Endodermal cell (in vitro differentiated cells): Measurements from ENCODE around the gene OR14I1. TPM values are rescaled to one million over a fixed set of nuclear protein-coding genes. Genes with fewer than 3 reads are reported as not detected.

ENCODE experiments used
- DNase-seq: peaks from one replicate; pipeline ENCODE4 v3.0.0-alpha.2; 2017
- H3K27ac ChIP-seq: 2 replicates; pipeline ENCODE4 v1.5.1; 2013; ENCODE audit warnings: mild to moderate bottlenecking, low read depth, low read length, moderate library complexity
- H3K27me3 ChIP-seq: 2 replicates; pipeline ENCODE4 v1.6.1; 2013; ENCODE audit warnings: mild to moderate bottlenecking, low read length, moderate library complexity; ENCODE audit not compliant: insufficient read depth, control insufficient read depth, poor library complexity, severe bottlenecking
- H3K36me3 ChIP-seq: 2 replicates; pipeline ENCODE4 v1.7.0; 2013; ENCODE audit warnings: mild to moderate bottlenecking, low read length, moderate library complexity; ENCODE audit not compliant: control insufficient read depth, insufficient read depth
- H3K4me1 ChIP-seq: one replicate; pipeline ENCODE4 v1.7.0; 2013; ENCODE audit warnings: low read length; ENCODE audit not compliant: control insufficient read depth, insufficient read depth
- H3K4me3 ChIP-seq: 2 replicates; pipeline ENCODE4 v1.5.1; 2013; ENCODE audit warnings: mild to moderate bottlenecking, low read length, moderate library complexity
- H3K9ac ChIP-seq: 2 replicates; pipeline ENCODE4 v1.6.1; 2013; ENCODE audit warnings: mild to moderate bottlenecking, low read length, moderate library complexity; ENCODE audit not compliant: poor library complexity, severe bottlenecking; ENCODE audit errors: extremely low read depth
- H3K9me3 ChIP-seq: 2 replicates; pipeline ENCODE4 v1.6.1; 2013; ENCODE audit warnings: mild to moderate bottlenecking, low read length, moderate library complexity; ENCODE audit not compliant: control insufficient read depth
- H3K27ac Mint-ChIP-seq: 2 replicates; pipeline ENCODE4 v1.8.0; 2020; ENCODE audit warnings: mixed read lengths
- H3K27me3 Mint-ChIP-seq: 2 replicates; pipeline ENCODE4 v1.8.0; 2021; ENCODE audit warnings: mild to moderate bottlenecking, mixed read lengths; ENCODE audit not compliant: insufficient read depth
- H3K36me3 Mint-ChIP-seq: 2 replicates; pipeline ENCODE4 v1.8.0; 2020; ENCODE audit warnings: low read depth, mixed read lengths
- H3K4me1 Mint-ChIP-seq: 2 replicates; pipeline ENCODE4 v1.8.0; 2020; ENCODE audit warnings: mixed read lengths
- H3K4me3 Mint-ChIP-seq: 2 replicates; pipeline ENCODE4 v1.8.0; 2020; ENCODE audit warnings: mild to moderate bottlenecking, moderate library complexity, mixed read lengths
- H3K9me3 Mint-ChIP-seq: 2 replicates; pipeline ENCODE4 v1.8.0; 2020; ENCODE audit warnings: mild to moderate bottlenecking, mixed read lengths
- CTCF ChIP-seq: fragments of 200-600 bp; sonication (generic); conservative IDR thresholded peaks from 2 replicates; pipeline ENCODE4 v1.5.0; 2021; ENCODE audit warnings: antibody characterized with exemption, mild to moderate bottlenecking
- WGBS, 2 experiments: methylation state at CpG; one replicate each; pipeline versions ENCODE4 v1.1.5 to v1.1.7; 2013; ENCODE audit warnings: missing lambda C conversion rate in 2 of 2, mixed read lengths in 1 of 2; ENCODE audit not compliant: insufficient coverage in 1 of 2, insufficient read length in 1 of 2; 5-methylcytosine and 5-hydroxymethylcytosine counted together
- total RNA-seq, 2 donors: library from RNA; stranded (reverse); fragmentation: NEBNext Ultra II Directional in 1 of 2; extraction: Animal tissue kit (Norgen Biotek cat#: 25700) in 1 of 2; gene quantifications; 2 replicates in 1 of 2; 3 replicates in 1 of 2; pipeline ENCODE4 v1.2.1, GENCODE V29; 2021

The OR14I1 gene
- total RNA-seq, 2 donors from 2014 or later = not detected

GRCh38 chr1:248739572-248740205, 37.1 kb upstream of the OR14I1 start:
- Histone ChIP-seq H3K27ac (no peak overlapping the region), H3K4me1 (no peaks in the 10 kb centered on the region), H3K27me3 (no peaks in the 10 kb centered on the region), H3K36me3 (no peaks in the 10 kb centered on the region), H3K9me3 (peaks cover 82% of the 10 kb centered on the region), H3K4me3 (no peak overlapping the region), H3K9ac (no peak overlapping the region)
- Mint-ChIP-seq H3K36me3 (no peaks in the 10 kb centered on the region), H3K4me3 (no peak overlapping the region), H3K4me1 (no peaks in the 10 kb centered on the region), H3K27ac (no peak overlapping the region), H3K27me3 (no peaks in the 10 kb centered on the region), H3K9me3 (peaks cover 89% of the 10 kb centered on the region)
- no peak for TF ChIP-seq CTCF
- 63 to 72% methylated on average over 12 to 16 of the region's 16 CpGs for WGBS, 2 experiments
- no peak for DNase-seq

DNA sequence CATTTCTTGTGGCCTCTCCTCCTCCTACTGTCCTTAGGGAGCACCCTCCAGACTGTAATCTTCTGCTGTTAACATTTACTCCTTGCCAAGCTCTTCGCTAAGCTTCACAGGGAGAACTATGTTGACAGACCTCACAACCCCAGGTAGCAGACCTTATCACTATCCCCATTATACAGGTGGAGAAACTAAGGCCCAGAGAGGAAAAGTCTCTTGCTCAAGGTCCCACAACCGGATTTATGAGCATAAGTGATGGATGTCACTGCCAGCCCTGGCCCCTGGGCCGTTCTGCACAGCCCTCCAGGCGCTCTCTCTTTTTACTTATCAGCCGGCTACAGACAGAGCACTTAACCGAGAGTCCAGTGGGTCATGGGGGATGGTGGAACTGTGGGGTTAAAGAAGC, 34.9 kb upstream of the OR14I1 start:
- Histone ChIP-seq H3K36me3 (no peaks in the 10 kb centered on the region), H3K4me3 (no peak overlapping the region), H3K27me3 (no peaks in the 10 kb centered on the region), H3K9me3 (peaks cover 88% of the 10 kb centered on the region), H3K9ac (no peak overlapping the region), H3K4me1 (no peaks in the 10 kb centered on the region), H3K27ac (no peak overlapping the region)
- no peak overlapping the region for H3K4me3 Mint-ChIP-seq
- no peak for DNase-seq
- no peaks in the 10 kb centered on the region for H3K27me3 Mint-ChIP-seq
- no peak for TF ChIP-seq CTCF
- WGBS, 2 experiments = 33 to 59% methylated on average over 2 to 6 of the region's 6 CpGs
- no peaks in the 10 kb centered on the region for H3K36me3 Mint-ChIP-seq
- H3K9me3 Mint-ChIP-seq = peaks cover 92% of the 10 kb centered on the region
- no peak overlapping the region for H3K27ac Mint-ChIP-seq
- no peaks in the 10 kb centered on the region for H3K4me1 Mint-ChIP-seq

- 42 to 45% methylated on average over 2 to 4 of the region's 4 CpGs for WGBS, 2 experiments
- TF ChIP-seq CTCF = no peak
- Mint-ChIP-seq H3K36me3 (no peaks in the 10 kb centered on the region), H3K4me1 (no peaks in the 10 kb centered on the region), H3K27ac (no peak overlapping the region), H3K9me3 (peaks cover 96% of the 10 kb centered on the region), H3K4me3 (no peak overlapping the region), H3K27me3 (no peaks in the 10 kb centered on the region)
- Histone ChIP-seq H3K27ac (no peak overlapping the region), H3K9me3 (peaks cover 90% of the 10 kb centered on the region), H3K36me3 (no peaks in the 10 kb centered on the region), H3K27me3 (no peaks in the 10 kb centered on the region), H3K4me1 (no peaks in the 10 kb centered on the region), H3K4me3 (no peak overlapping the region), H3K9ac (no peak overlapping the region)
- no peak for DNase-seq
Measured at GRCh38 chr1:248736977-248737376, 34.4 kb upstream of the OR14I1 start.
